ENCODE data around the gene SCAF8.

Gene SCAF8

DNA sequence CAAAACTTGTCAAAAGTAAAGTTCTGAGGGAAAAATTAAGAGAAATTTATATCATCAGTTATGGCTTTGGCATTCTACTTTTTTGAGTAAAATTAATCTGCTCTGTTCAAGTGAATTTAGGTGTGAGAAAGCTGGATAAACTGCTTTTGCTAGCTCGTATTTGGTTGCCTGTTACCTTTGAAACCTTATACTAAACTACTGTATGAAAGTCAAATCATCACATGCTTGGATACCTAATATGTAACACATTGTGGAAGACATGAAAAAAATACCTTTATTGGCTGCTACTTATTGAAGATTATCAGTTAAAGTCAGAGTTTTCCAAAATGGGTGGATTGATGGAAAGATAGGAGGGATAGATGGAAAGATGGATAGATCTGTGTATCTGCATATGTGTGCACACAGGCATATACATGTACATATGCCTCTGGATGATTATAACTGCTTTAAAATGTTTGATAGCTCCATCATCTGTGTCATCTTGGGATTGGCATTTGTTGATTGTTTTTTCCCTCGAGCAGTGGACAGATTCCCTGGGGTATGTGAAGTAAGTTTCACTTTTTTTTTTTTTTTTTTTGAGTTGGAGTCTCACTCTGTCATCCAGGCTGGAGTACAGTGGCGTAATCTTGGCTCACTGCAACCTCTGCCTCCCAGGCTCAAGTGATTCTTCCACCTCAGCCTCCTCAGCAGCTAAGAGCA lies 24.3 kb downstream of the SCAF8 start:
- Histone ChIP-seq H3K4me2 (ENCODE audit: low read length) (no peak overlapping the region), H3K27me3 (ENCODE audit: control insufficient read depth, insufficient read depth, low read length) (no peaks in the 10 kb centered on the region), H3K27ac (no peak overlapping the region), H3K4me3 (ENCODE audit: low read depth, low read length) (no peak overlapping the region), H3K9me3 (ENCODE audit: control insufficient read depth, low read length) (no peaks in the 10 kb centered on the region), H3K9ac (no peak overlapping the region), H3K79me2 (peaks cover 66% of the 10 kb centered on the region), H3K36me3 (ENCODE audit: control insufficient read depth, insufficient read depth, low read length) (no peaks in the 10 kb centered on the region), H3K4me1 (peaks cover 7% of the 10 kb centered on the region), H2AFZ (no peak overlapping the region)
- TF ChIP-seq, protein P1, sequence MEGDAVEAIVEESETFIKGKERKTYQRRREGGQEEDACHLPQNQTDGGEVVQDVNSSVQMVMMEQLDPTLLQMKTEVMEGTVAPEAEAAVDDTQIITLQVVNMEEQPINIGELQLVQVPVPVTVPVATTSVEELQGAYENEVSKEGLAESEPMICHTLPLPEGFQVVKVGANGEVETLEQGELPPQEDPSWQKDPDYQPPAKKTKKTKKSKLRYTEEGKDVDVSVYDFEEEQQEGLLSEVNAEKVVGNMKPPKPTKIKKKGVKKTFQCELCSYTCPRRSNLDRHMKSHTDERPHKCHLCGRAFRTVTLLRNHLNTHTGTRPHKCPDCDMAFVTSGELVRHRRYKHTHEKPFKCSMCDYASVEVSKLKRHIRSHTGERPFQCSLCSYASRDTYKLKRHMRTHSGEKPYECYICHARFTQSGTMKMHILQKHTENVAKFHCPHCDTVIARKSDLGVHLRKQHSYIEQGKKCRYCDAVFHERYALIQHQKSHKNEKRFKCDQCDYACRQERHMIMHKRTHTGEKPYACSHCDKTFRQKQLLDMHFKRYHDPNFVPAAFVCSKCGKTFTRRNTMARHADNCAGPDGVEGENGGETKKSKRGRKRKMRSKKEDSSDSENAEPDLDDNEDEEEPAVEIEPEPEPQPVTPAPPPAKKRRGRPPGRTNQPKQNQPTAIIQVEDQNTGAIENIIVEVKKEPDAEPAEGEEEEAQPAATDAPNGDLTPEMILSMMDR (IDR thresholded peaks at IDR 0.05) = no peak

DNA sequence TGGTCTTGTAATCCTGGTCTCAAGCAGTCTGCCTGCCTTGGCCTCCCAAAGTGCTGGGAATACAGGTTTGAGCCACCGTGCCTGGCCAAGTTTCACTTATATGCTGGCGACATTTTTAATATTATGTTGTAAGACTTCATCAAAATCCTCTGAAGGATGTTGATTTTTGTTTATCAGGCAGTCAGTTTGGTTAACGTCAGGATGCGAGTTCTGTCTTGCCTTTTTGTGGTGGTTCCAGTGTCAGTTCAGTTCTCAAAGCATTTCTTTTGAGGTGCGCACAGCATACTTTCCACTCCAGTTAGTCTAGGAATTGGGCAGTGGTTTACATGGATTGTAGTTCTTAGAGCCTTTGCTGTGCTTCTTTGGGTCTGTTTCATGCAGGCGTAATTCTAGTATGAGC lies 24.9 kb downstream of the SCAF8 start:
- H2AFZ ChIP-seq = no peak overlapping the region
- H3K9ac ChIP-seq = no peak overlapping the region
- H3K4me2 ChIP-seq (ENCODE audit: low read length) = no peak overlapping the region
- no peaks in the 10 kb centered on the region for H3K9me3 ChIP-seq (ENCODE audit: control insufficient read depth, low read length)
- H3K4me1 ChIP-seq = peaks cover 7% of the 10 kb centered on the region
- H3K4me3 ChIP-seq (ENCODE audit: low read depth, low read length) = no peak overlapping the region
- H3K27me3 ChIP-seq (ENCODE audit: control insufficient read depth, insufficient read depth, low read length) = no peaks in the 10 kb centered on the region
- TF ChIP-seq, protein P1 (IDR thresholded peaks at IDR 0.05) = no peak
- peaks cover 60% of the 10 kb centered on the region for H3K79me2 ChIP-seq
- H3K27ac ChIP-seq = no peak overlapping the region
- H3K36me3 ChIP-seq (ENCODE audit: control insufficient read depth, insufficient read depth, low read length) = no peaks in the 10 kb centered on the region

DNA sequence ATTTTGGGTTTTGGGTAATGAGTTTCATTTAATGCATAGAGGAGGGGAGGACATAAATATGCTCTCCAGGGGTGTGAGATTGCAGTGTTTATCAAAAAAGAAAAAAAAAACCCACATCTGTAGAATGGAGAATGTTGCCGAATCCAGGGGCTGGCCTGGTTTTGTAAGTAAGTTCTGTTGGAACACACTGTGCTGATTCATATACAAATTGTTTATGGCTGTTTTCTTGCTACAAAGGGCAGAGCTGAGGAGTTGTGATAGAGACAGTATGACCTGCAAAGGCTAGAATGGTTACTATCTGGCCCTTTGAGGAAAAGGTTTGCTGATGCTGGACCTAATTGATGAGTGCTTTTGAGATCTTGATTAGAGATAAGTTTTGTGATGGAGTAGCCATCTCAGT lies 30.4 kb downstream of the SCAF8 start:
- Histone ChIP-seq H3K4me3 (ENCODE audit: low read depth, low read length) (no peak overlapping the region), H3K36me3 (ENCODE audit: control insufficient read depth, insufficient read depth, low read length) (no peaks in the 10 kb centered on the region), H3K9me3 (ENCODE audit: control insufficient read depth, low read length) (no peaks in the 10 kb centered on the region), H3K9ac (no peak overlapping the region), H3K79me2 (peaks cover 56% of the 10 kb centered on the region), H3K4me2 (ENCODE audit: low read length) (no peak overlapping the region), H3K27ac (no peak overlapping the region), H2AFZ (no peak overlapping the region), H3K4me1 (peaks cover 36% of the 10 kb centered on the region), H3K27me3 (ENCODE audit: control insufficient read depth, insufficient read depth, low read length) (no peaks in the 10 kb centered on the region)
- TF ChIP-seq, protein P1 (IDR thresholded peaks at IDR 0.05) = no peak

DNA sequence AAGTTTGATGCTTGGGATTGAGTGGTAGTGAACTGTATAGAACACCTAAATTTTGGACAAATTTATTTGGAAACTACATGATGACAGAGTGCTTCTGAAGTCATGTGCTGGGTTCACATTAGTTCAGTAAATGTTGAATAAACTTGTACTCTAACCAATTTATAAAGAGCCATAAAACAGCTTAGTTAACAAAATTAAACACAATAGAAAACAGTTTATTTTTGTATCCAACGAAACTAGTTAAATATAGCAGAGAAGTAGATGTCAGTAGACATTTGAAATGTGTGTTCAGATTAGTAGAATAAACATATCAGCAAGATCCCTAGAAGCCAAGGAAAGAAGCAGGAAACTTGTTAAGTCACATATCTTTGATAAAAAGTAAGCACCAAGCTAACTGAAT lies 32.1 kb downstream of the SCAF8 start:
- Histone ChIP-seq H3K9ac (no peak overlapping the region), H3K4me2 (ENCODE audit: low read length) (peak overlapping the region; percentile 2), H3K79me2 (peaks cover 55% of the 10 kb centered on the region), H3K27me3 (ENCODE audit: control insufficient read depth, insufficient read depth, low read length) (no peaks in the 10 kb centered on the region), H3K36me3 (ENCODE audit: control insufficient read depth, insufficient read depth, low read length) (no peaks in the 10 kb centered on the region), H3K9me3 (ENCODE audit: control insufficient read depth, low read length) (no peaks in the 10 kb centered on the region), H2AFZ (no peak overlapping the region), H3K4me3 (ENCODE audit: low read depth, low read length) (no peak overlapping the region), H3K4me1 (peaks cover 36% of the 10 kb centered on the region), H3K27ac (no peak overlapping the region)
- TF ChIP-seq, protein P1 (IDR thresholded peaks at IDR 0.05) = no peak

DNA sequence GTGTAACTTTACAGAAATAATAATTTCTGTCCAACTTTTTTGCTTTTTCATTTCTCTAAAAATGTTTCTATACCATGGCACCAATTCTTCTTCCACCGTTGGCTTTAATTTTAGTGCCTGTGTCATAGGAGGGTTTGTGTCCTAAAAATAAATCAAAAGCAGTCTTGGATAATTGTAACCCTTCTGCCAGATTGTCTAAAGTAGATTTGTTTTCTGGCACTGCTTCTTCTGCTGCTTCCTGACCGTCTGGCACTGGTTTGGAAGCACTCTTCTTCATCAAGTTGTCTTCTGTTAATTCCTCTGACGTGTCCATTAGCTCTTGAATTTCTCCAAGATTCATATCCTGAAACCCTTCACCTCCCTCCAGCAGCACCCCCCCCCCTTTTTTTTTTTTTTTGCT lies 33.1 kb downstream of the SCAF8 start:
- Histone ChIP-seq H3K9ac (no peak overlapping the region), H3K4me1 (peaks cover 40% of the 10 kb centered on the region), H3K4me3 (ENCODE audit: low read depth, low read length) (no peak overlapping the region), H3K4me2 (ENCODE audit: low read length) (peak overlapping the region; percentile 6), H2AFZ (no peak overlapping the region), H3K27ac (peak overlapping the region; percentile 43), H3K9me3 (ENCODE audit: control insufficient read depth, low read length) (no peaks in the 10 kb centered on the region), H3K27me3 (ENCODE audit: control insufficient read depth, insufficient read depth, low read length) (no peaks in the 10 kb centered on the region), H3K36me3 (ENCODE audit: control insufficient read depth, insufficient read depth, low read length) (no peaks in the 10 kb centered on the region), H3K79me2 (peaks cover 59% of the 10 kb centered on the region)
- TF ChIP-seq, protein P1 (IDR thresholded peaks at IDR 0.05) = no peak
